Ovary (tissue), 3 donors: ENCODE results near the gene TAF12.

ENCODE experiments used
- CTCF ChIP-seq, 3 donors: fragments of 450-650 bp in 2 of 3; fragments of 200-600 bp in 1 of 3; IDR thresholded peaks; one replicate each; pipeline versions ENCODE4 v1.5.1 to v1.8.0; 2016 to 2022; ENCODE audit warnings: antibody characterized with exemption in 3 of 3, mild to moderate bottlenecking in 1 of 3
- POLR2A ChIP-seq: fragments of 450-650 bp; IDR thresholded peaks from one replicate; pipeline ENCODE4 v1.6.1; 2017; ENCODE audit warnings: antibody characterized with exemption, mild to moderate bottlenecking, moderate library complexity
- donor health status: DM: no; HTN: no; CAD: no.

GRCh38 chr1:28571911-28572310 lies 71.0 kb downstream of the TAF12 start:
- TF ChIP-seq CTCF (IDR thresholded peaks at IDR 0.05): no peak
- no peak for TF ChIP-seq POLR2A
